Activated CD8-positive, alpha-beta memory T cell treated with anti-CD3 and anti-CD28 coated beads, Interleukin-2, amount 50 U/mL, for 24 hours (primary cell): ENCODE measurements around the gene MYO7A.
A peak's percentile ranks its signal among the peaks of the same experiment; 100 is the strongest.

Experiments used
- DNase-seq: peaks from one replicate; pipeline ENCODE4 v3.0.0-alpha.2; 2020; ENCODE audit errors: extremely low read depth

Gene MYO7A

DNA sequence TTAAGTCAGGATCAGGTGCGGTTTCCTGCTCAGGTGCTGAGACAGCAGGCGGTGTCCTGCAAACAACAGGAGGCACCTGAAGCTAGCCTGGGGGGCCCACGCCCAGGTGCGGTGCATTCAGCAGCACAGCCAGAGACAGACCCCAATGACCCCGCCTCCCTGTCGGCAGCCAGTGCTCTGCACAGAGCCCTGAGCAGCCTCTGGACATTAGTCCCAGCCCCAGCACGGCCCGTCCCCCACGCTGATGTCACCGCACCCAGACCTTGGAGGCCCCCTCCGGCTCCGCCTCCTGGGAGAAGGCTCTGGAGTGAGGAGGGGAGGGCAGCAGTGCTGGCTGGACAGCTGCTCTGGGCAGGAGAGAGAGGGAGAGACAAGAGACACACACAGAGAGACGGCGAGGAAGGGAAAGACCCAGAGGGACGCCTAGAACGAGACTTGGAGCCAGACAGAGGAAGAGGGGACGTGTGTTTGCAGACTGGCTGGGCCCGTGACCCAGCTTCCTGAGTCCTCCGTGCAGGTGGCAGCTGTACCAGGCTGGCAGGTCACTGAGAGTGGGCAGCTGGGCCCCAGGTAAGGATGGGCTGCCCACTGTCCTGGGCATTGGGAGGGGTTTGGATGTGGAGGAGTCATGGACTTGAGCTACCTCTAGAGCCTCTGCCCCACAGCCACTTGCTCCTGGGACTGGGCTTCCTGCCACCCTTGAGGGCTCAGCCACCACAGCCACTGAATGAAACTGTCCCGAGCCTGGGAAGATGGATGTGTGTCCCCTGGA is at the start of gene MYO7A:
Gene MYO7A (plus strand): TSS at position 327 of the 772 bp plus-strand sequence. CDS start 2,389 bp downstream, outside the sequence.
- DNase-seq, result no peak

GRCh38 chr11:77079666-77080065 is 48.4 kb upstream of the MYO7A start:
- no peak for DNase-seq

DNA sequence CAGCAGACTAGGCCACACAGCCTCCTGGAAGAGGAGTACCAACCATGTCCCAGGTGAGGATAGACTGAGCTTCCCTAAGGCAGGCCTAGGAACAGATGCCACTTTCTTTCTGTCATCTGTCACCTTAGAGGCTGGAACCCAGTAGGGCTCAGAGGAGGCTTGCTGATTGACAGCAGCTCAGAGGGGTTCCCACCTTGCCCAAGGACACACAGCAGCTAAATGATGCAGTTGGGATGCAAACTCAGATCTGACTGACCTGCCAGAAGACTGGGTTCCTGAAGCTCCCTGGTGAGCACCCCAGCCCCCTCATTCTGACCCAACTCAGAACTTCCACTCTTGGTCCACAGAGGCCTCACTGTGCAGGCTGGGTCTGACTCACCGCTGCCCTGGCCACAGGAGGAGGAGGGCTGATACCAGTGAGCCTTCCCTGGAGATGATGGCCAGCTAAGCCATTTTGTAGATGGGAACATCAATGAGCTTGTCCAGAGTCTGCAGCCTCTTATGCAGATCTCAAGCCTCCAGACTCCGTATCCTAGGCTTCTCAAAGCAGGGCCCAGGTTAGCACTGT is 47.3 kb upstream of the MYO7A start:
- DNase-seq, result no peak

- no peak for DNase-seq
Measured at GRCh38 chr11:77081381-77081851, 46.6 kb upstream of the MYO7A start.

DNA sequence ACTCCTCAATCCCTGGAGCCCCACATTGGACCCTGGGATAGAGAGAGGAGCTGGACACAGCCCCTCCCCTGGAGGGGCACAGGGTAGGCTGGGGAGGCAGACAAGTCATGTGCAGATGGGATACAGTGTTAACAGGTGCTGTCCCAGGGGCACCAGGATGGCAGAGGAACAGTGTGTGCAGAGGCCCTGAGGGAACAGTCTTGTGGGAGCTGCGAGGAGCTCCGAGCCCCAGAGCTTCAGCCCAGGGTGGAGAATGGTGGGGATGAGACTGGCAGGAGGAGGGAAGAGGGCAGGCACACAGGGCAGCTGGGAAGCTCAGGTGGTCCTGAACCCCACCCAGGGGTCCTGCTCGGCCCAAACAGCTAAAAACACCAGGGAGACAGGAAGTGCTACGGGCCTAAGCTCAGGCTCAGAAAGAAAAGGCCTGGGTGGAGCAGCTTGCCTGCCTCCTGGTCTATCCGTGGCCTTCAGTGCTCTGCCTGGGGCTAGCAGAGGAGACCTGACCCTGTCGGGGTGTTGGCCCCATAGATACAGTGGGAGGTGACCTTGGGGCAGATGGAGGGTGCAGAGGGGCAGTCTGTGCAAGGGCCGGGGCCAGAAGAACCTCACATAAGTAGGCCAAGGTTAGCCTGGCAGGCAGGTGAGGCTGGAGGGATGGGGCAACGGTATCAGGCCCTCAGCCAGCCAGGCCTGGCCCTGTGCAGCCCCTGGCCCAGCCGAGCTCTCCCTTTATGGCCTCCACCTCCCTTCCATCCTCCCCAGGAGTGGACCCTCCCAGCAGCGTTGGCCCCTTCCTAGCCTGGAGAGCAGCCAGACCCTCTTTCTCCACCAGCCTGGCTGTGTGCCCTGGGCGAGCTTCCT is 45.8 kb upstream of the MYO7A start:
- DNase-seq, result no peak

GRCh38 chr11:77082838-77083565 is 45.0 kb upstream of the MYO7A start:
- no peak for DNase-seq

- no peak for DNase-seq
Measured at GRCh38 chr11:77083566-77084245, 44.3 kb upstream of the MYO7A start.

GRCh38 chr11:77084581-77085191 is 43.4 kb upstream of the MYO7A start:
- DNase-seq, result no peak

- DNase-seq, result no peak
Measured at GRCh38 chr11:77085652-77086051, 42.4 kb upstream of the MYO7A start.

- DNase-seq, result no peak
Measured at GRCh38 chr11:77086521-77087472, 41.2 kb upstream of the MYO7A start.

DNA sequence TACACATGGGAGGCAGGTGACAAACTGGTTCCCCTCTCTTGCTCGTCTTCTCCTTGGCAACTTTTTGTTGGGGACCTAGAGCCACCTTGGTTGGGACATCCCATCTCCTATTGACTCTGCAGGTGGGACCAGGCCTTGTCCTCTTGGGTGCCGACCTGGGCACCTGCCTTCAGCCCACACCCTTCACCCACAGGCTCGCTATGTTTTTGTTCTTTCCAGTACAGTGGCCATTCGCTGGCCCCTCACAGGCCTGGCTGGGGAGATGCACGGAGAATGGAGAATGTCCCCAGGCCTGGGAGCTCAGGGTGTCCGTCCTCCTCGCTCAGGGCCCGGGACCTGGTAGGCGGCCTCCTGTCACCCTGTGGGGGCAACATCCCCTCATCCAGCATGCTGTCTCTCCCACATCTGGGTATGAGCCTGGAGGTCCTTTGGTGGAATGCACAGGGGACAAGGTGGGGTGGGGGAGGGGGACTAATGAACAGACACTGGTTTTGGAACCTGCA is 40.3 kb upstream of the MYO7A start:
- no peak for DNase-seq

DNA sequence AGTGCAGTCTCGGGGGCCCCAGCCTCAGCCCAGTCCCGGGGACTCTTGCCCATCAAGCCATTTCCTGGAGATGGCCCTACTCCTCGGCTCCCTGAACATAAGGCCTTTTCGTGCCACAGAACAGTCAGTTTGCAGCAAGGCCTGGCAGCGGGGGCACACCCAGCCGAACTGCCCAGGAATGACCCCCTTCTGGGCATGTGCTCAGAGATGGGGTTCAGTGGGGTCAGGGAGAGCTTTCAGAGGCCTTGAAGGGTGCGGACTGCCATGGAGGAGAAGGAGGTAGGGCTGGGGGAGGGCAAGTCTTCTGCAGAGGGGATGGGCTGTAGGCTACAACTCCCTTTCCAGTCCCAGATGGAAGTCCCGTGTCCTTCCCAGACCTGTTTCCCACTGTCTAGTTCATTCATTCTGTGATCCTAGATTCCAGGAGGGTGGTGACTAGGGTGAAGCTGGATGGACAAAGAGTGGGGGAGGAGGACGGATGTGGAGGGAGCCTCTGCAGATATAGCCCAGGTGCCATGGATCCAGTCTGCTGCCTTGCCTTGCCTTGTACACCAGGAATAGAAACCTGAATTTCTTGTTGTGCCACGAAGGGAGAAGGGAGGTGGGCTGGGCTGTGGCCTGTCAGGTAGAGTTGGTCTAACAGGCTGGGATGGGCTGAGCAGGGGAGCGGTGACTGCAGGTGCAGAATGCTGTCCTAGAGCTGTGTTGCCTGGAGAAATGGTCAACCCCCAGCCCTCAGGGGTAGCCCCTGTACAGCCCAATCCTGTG is 39.6 kb upstream of the MYO7A start:
- DNase-seq, result no peak

- no peak for DNase-seq
Measured at GRCh38 chr11:77089004-77089545, 39.0 kb upstream of the MYO7A start.

- DNase-seq, result no peak
Measured at GRCh38 chr11:77090046-77090372, 38.0 kb upstream of the MYO7A start.

DNA sequence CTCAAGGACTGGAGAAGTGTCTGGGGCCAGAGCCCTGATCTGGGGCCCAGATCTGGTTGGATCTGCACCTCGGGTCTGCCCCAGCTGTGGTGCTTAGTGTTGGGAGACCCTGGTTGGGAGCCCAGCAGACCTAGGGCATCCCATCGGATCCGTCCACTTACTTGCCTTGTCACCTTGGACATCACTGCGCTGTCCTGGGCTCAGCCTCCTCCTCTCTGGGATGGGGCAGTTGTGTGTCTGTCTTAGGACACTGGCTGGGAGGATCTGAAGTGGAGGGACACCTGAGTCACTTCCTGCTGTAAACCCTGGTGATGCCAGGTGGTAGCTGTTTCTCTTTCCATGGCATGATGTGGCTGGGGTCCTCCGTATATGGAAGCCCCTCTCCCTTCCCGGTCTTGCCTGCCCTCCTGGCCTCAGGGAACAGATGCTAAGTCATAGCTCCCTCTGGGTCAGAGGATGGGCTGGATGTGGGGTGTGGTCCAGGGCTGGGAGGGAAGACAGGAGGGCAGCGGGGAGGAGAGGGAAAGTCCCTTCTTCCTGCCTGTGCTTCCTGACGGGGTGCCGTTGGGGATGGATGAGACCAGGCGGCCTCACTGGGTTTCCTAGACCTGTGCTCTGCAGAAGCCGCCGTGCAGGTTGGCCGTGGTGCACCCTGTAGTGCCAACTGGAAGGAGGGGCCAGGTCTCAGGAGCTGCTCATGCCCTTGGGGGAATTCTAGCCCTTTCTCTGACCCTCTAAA is 37.5 kb upstream of the MYO7A start:
- no peak for DNase-seq

DNA sequence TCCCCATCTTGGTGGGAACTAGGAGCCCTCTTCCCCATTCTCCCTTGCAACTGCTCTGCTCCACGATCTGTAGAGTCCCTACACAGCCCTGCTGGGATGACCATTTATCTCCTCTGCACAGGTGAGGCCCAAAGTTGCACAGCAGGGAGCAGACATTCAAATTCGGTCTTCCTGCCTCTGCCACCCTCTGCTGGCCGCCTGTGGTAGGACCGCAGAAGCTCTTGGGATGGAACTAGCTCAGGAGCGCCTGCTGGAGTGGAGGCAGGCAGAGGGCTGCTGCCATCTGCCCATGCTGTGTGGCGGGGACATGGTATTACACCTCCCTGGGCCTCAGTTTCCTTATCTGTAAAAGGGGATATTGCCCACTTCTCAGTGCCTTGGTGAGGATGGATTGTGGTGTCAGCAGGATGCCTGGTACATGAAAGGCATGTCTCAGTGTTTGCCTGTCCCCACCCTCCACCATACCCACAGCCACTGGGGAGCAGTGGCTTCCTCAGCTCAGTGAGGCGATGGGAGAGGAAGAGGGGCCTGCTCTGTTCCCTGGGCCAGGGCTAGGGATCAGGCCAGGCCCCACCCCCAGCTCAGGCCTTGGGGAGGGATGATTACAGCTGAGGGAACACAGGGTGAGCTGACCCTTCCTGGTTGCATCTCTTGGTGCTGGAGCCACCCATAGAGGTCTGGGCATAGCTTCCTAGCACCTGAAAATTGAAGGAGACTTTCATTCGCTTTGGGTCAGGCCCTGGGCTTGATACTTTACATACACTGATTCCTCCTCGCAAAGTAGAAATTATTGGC is 36.7 kb upstream of the MYO7A start:
- peak; percentile 41 for DNase-seq

- DNase-seq, result no peak
Measured at GRCh38 chr11:77092382-77092781, 35.7 kb upstream of the MYO7A start.
